ENCODE results near the gene CST9L. TPM values are rescaled to one million over a fixed set of nuclear protein-coding genes. Genes with fewer than 3 reads are reported as not detected.

The CST9L gene
- total RNA-seq, 2 experiments from 2014 or later: not detected

GRCh38 chr20:23530937-23531567 is 37.2 kb downstream of the CST9L start:
- Mint-ChIP-seq H3K4me3 (no peak overlapping the region), H3K27ac (no peak overlapping the region)
- CTCF ChIA-PET: no interaction called here

GRCh38 chr20:23528867-23529431 is 39.3 kb downstream of the CST9L start:
- H3K4me3 Mint-ChIP-seq: no peak overlapping the region
- CTCF ChIA-PET: no interaction called here
- no peak for DNase-seq

More at GRCh38 chr20:23530937-23531567, 37.2 kb downstream of the CST9L start:
- peaks cover 13% of the 10 kb centered on the region for H3K4me1 Mint-ChIP-seq
- no peak for DNase-seq
- H3K36me3 Mint-ChIP-seq: peaks cover 2% of the 10 kb centered on the region
- H3K9me3 Mint-ChIP-seq (ENCODE audit: low read depth): peaks cover 6% of the 10 kb centered on the region
- no peaks in the 10 kb centered on the region for H3K27me3 Mint-ChIP-seq
- ATAC-seq: no peak

GRCh38 chr20:23526850-23527249 is 41.4 kb downstream of the CST9L start:
- Mint-ChIP-seq H3K27ac (no peak overlapping the region), H3K36me3 (peaks cover 2% of the 10 kb centered on the region), H3K4me3 (no peak overlapping the region), H3K27me3 (no peaks in the 10 kb centered on the region), H3K4me1 (peaks cover 13% of the 10 kb centered on the region), H3K9me3 (ENCODE audit: low read depth) (peaks cover 6% of the 10 kb centered on the region)
- ATAC-seq: no peak
- no peak for DNase-seq
- CTCF ChIA-PET: no interaction called here

More at GRCh38 chr20:23528867-23529431, 39.3 kb downstream of the CST9L start:
- Mint-ChIP-seq H3K27ac (no peak overlapping the region), H3K36me3 (peaks cover 2% of the 10 kb centered on the region), H3K4me1 (peaks cover 13% of the 10 kb centered on the region), H3K27me3 (no peaks in the 10 kb centered on the region), H3K9me3 (ENCODE audit: low read depth) (peaks cover 6% of the 10 kb centered on the region)
- no peak for ATAC-seq

- no peak for DNase-seq
- Mint-ChIP-seq H3K36me3 (peaks cover 2% of the 10 kb centered on the region), H3K27ac (no peak overlapping the region), H3K4me3 (no peak overlapping the region), H3K27me3 (no peaks in the 10 kb centered on the region), H3K9me3 (ENCODE audit: low read depth) (peaks cover 2% of the 10 kb centered on the region), H3K4me1 (peaks cover 3% of the 10 kb centered on the region)
- ATAC-seq: no peak
- CTCF ChIA-PET: no interaction called here
Observed at GRCh38 chr20:23524146-23524545, 44.1 kb downstream of the CST9L start.

- no peaks in the 10 kb centered on the region for H3K27me3 Mint-ChIP-seq
- DNase-seq (no peak), ATAC-seq (no peak)
- no peaks in the 10 kb centered on the region for H3K9me3 Mint-ChIP-seq (ENCODE audit: low read depth)
- H3K4me3 Mint-ChIP-seq: no peak overlapping the region
- CTCF ChIA-PET: no interaction called here
- H3K36me3 Mint-ChIP-seq: no peaks in the 10 kb centered on the region
- no peaks in the 10 kb centered on the region for H3K4me1 Mint-ChIP-seq
- H3K27ac Mint-ChIP-seq: no peak overlapping the region
Observed at GRCh38 chr20:23520185-23520584, 48.1 kb downstream of the CST9L start.

- Mint-ChIP-seq H3K4me1 (no peaks in the 10 kb centered on the region), H3K36me3 (no peaks in the 10 kb centered on the region), H3K27me3 (no peaks in the 10 kb centered on the region), H3K9me3 (ENCODE audit: low read depth) (no peaks in the 10 kb centered on the region), H3K4me3 (no peak overlapping the region), H3K27ac (no peak overlapping the region)
- CTCF ChIA-PET: no interaction called here
- DNase-seq (no peak), ATAC-seq (no peak)
Observed at GRCh38 chr20:23519556-23519955, 48.7 kb downstream of the CST9L start.

- DNase-seq (no peak), ATAC-seq (no peak)
- Mint-ChIP-seq H3K4me3 (no peak overlapping the region), H3K9me3 (ENCODE audit: low read depth) (no peaks in the 10 kb centered on the region), H3K4me1 (no peaks in the 10 kb centered on the region), H3K27ac (no peak overlapping the region), H3K36me3 (no peaks in the 10 kb centered on the region), H3K27me3 (no peaks in the 10 kb centered on the region)
- CTCF ChIA-PET: no interaction called here
Observed at GRCh38 chr20:23517719-23518118, 50.6 kb downstream of the CST9L start.

- Mint-ChIP-seq H3K4me1 (no peaks in the 10 kb centered on the region), H3K27ac (no peak overlapping the region), H3K9me3 (ENCODE audit: low read depth) (no peaks in the 10 kb centered on the region), H3K36me3 (no peaks in the 10 kb centered on the region), H3K27me3 (no peaks in the 10 kb centered on the region), H3K4me3 (no peak overlapping the region)
- DNase-seq (no peak), ATAC-seq (no peak)
- CTCF ChIA-PET: no interaction called here
Observed at GRCh38 chr20:23515250-23515939, 52.9 kb downstream of the CST9L start.

- ATAC-seq: no peak
- Mint-ChIP-seq H3K27me3 (no peaks in the 10 kb centered on the region), H3K4me3 (no peak overlapping the region), H3K4me1 (no peaks in the 10 kb centered on the region), H3K9me3 (ENCODE audit: low read depth) (no peaks in the 10 kb centered on the region), H3K27ac (no peak overlapping the region), H3K36me3 (no peaks in the 10 kb centered on the region)
- no peak for DNase-seq
- CTCF ChIA-PET: no interaction called here
Observed at GRCh38 chr20:23514848-23515247, 53.4 kb downstream of the CST9L start.

Other genes starting within 250 kb of the CST9L start
- 10 to 100 TPM; 34.0 to 48.3 TPM for gene NXT1, start 217.7 kb downstream of the CST9L start, total RNA-seq
- 10 to 100 TPM; 10.2 to 14.4 TPM for gene GZF1, start 206.3 kb downstream of the CST9L start, total RNA-seq
- gene NAPB, start 147.0 kb downstream of the CST9L start, total RNA-seq: 10 to 100 TPM; 17.5 to 23.1 TPM
- gene CSTL1, start 128.8 kb downstream of the CST9L start, total RNA-seq: not detected
- not detected for gene CST11, start 115.6 kb downstream of the CST9L start, total RNA-seq
- not detected for gene CST8, start 77.4 kb downstream of the CST9L start, total RNA-seq
- not detected for gene CST9, start 37.4 kb upstream of the CST9L start, total RNA-seq
- gene CST3, start 69.5 kb upstream of the CST9L start, total RNA-seq: under 1 TPM; 0.47 to 0.61 TPM
- not detected for gene CST4, start 120.6 kb upstream of the CST9L start, total RNA-seq
- not detected for gene CST1, start 182.5 kb upstream of the CST9L start, total RNA-seq

Measured in activated CD8-positive, alpha-beta memory T cell treated with anti-CD3 and anti-CD28 coated beads, Interleukin-2, amount 10 ng/mL, durations not matched to agents 7 days and 5 days (primary cell).